NB4 (cell line): ENCODE results near the gene TEF.
A peak's percentile ranks its signal among the peaks of the same experiment; 100 is the strongest.

ENCODE experiments used
- DNase-seq: peaks from one replicate; pipeline ENCODE4 v3.0.0; 2010; ENCODE audit warnings: low read depth
- H3K4me3 ChIP-seq: one replicate; pipeline ENCODE4 v1.5.1; 2011; ENCODE audit warnings: mild to moderate bottlenecking, low read depth, low read length, moderate library complexity
- CTCF ChIP-seq: IDR thresholded peaks from one replicate; pipeline ENCODE4 v1.5.1; 2012; ENCODE audit warnings: low read depth, low read length
- MAX ChIP-seq: IDR thresholded peaks from 2 replicates; pipeline ENCODE4 v1.6.1; 2011; ENCODE audit warnings: low read depth, low read length
- MYC ChIP-seq: IDR thresholded peaks from 2 replicates; pipeline ENCODE4 v1.6.1; 2011; ENCODE audit warnings: low read depth, low read length
- POLR2A ChIP-seq: IDR thresholded peaks from 2 replicates; pipeline ENCODE4 v1.6.1; 2011; ENCODE audit warnings: mild to moderate bottlenecking; ENCODE audit not compliant: insufficient read length; ENCODE audit errors: extremely low read depth

TEF gene

DNA sequence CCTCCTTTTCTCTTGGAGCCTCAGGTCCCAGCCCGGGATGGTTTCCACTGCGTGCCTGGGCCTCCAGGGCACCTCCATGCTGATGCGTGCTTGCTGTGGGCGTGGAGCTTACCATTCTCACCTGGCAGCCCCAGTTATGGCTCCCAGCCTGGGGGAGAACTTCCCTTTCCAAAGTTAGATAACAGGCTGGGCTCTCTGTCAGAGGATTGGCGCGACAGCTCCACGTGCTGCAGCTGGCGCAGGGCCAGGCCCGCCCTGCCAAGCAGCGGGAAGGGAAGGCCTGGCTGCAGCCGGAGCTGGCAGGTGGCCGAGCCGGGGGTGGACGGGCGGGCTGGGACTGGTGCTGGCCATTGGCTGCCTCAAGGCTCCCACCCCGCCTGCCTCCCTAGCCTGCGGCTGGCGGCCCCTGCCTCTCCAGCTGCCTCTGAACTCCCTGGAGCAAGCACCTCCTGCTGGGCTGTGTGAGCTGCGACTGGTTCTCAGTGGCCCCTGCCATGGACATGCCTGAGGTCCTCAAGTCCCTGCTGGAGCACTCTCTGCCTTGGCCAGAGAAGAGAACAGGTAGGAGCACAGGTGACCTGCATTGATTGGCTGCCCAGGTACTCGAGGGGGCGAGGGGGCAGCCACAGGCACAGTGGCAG lies 14.6 kb upstream of the TEF start:
- TF ChIP-seq MYC (peak; percentile 43; the same call in 1 of the 2 replicates), CTCF (peak; percentile 15), MAX (peak; percentile 69), POLR2A (no peak)
- no peak overlapping the region for H3K4me3 ChIP-seq
- DNase-seq: peak; percentile 80

DNA sequence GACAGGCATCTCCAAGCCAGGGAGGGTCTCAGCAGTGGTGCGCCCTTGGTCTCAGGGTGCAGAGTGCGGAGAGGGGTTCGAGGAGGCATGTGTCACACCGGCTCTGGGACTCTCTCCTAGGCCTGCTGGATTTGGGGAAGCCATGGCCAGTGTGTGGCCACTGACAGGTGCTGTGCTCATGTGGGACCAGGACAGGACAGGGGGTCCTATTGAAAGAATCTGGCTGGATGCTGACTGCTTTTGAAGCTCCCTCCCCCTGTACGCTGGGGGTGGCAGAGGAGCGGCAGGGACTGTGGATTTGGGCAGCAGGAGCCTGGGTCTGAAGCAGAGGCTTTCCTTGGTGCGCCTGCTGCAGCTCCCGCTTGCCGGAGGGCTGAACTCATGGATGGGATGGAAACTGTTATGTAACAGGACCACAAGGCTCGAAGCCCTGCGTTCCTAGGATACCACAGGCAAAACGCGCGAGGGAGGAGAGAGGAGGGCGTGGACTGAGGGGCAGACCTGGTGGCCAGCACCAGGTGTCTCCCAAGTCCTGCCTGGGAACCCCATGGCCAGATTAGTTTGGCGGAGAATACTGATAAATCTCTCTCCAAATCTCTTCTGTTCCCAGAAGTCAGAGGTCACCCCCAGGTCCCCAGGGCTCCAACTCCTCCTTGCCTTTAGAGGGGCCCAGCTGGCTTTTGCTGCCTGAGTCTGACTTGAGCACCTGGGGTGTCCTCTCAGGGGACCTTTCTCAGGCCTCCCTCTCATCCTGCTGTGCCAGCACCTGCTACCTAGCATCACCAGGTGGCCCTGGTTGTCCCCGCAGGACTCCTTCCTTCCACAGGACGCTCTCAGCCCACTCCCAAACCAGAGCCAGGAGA lies 13.8 kb upstream of the TEF start:
- TF ChIP-seq MYC (no peak), MAX (no peak), CTCF (no peak), POLR2A (no peak)
- DNase-seq: no peak
- no peak overlapping the region for H3K4me3 ChIP-seq

GRCh38 chr22:41368543-41369423 lies 13.0 kb upstream of the TEF start:
- no peak overlapping the region for H3K4me3 ChIP-seq
- no peak for TF ChIP-seq MYC
- TF ChIP-seq POLR2A: no peak
- no peak for TF ChIP-seq CTCF
- TF ChIP-seq MAX: no peak
- no peak for DNase-seq

GRCh38 chr22:41369424-41369745 lies 12.4 kb upstream of the TEF start:
- no peak overlapping the region for H3K4me3 ChIP-seq
- TF ChIP-seq CTCF (no peak), MYC (no peak)
- no peak for DNase-seq

DNA sequence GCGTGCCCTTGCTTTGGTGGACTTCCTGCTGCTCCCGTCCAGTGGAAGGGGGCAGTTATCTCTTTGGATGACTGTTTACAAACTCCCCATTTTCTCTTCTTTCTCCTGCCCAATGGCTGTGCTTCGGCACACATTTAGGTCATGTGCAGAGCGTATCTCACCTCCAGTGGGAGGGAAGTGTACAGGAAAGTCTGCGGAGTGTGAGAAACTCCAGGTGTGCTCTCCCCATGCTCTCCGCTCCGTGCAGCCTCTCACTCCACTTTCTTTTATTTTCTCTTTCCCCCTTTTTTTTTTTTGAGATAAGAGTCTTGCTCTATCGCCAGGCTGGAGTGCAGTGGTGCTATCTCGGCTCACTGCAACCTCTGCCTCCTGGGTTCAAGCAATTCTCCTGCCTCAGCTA lies 11.9 kb upstream of the TEF start:
- no peak for DNase-seq
- H3K4me3 ChIP-seq: no peak overlapping the region
- TF ChIP-seq CTCF (no peak), MAX (no peak), MYC (no peak), POLR2A (no peak)
